GM12801 (cell line): ENCODE measurements around the gene H6PD.
A peak's percentile ranks its signal among the peaks of the same experiment; 100 is the strongest.

Experiments
- TF ChIP-seq, protein P1 (sequence below): IDR thresholded peaks from one replicate; pipeline ENCODE4 v1.5.1; 2011; ENCODE audit warnings: control low read depth; ENCODE audit not compliant: insufficient read length; ENCODE audit errors: extremely low read depth

The H6PD gene

DNA sequence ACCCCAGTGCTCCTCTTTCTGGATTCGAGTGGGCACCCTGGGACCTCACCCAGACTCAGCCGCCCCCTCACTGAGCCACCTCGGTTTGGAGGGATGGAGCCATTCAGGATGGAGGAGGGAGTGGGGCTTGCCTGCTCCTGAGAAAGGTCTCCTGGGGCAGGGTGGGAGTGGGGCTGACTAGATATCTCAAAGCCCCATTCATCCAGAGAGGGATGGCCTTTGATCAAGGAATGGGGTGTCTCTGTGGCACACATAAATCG, 48.1 kb downstream of the H6PD start:
- TF ChIP-seq, protein P1, sequence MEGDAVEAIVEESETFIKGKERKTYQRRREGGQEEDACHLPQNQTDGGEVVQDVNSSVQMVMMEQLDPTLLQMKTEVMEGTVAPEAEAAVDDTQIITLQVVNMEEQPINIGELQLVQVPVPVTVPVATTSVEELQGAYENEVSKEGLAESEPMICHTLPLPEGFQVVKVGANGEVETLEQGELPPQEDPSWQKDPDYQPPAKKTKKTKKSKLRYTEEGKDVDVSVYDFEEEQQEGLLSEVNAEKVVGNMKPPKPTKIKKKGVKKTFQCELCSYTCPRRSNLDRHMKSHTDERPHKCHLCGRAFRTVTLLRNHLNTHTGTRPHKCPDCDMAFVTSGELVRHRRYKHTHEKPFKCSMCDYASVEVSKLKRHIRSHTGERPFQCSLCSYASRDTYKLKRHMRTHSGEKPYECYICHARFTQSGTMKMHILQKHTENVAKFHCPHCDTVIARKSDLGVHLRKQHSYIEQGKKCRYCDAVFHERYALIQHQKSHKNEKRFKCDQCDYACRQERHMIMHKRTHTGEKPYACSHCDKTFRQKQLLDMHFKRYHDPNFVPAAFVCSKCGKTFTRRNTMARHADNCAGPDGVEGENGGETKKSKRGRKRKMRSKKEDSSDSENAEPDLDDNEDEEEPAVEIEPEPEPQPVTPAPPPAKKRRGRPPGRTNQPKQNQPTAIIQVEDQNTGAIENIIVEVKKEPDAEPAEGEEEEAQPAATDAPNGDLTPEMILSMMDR = no peak

DNA sequence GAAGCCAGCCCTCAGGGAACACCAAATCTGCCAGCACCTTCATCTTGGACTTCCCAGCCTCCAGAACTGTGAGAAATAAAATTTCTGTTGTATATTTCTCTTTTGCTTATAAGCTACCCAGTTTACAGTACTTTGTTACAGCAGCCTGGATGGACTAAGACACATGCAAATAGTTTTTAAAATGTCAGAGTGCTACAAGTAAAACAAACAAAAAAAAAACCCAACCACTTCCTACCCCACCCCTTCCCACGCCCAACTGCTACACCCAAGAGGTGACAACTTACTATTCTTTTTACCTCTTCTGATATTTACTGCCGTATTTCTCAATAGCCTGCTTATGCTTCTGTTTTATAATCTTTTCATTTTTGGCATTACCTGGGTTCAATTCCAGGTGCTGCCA, 49.5 kb downstream of the H6PD start:
- TF ChIP-seq, protein P1 = no peak

DNA sequence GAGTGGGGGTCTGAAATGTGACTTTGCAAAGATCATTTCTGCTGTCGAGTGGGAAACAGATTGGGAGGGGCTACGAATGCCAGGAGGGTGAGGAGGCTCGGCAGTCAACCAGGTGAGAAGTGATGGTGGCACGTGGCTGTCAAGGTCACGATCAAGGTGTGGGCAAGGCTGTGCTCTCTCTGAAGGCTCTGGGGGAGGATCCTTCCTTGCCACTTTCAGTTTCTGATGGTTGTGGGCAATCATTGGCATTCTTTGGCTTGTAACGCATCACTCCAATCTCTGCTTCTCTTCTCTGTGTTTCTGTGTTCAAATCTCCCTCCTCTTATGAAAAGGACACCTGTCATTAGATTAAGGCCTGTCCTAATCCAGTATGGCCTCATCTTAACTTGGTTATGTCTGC, 52.0 kb downstream of the H6PD start:
- TF ChIP-seq, protein P1 = no peak

DNA sequence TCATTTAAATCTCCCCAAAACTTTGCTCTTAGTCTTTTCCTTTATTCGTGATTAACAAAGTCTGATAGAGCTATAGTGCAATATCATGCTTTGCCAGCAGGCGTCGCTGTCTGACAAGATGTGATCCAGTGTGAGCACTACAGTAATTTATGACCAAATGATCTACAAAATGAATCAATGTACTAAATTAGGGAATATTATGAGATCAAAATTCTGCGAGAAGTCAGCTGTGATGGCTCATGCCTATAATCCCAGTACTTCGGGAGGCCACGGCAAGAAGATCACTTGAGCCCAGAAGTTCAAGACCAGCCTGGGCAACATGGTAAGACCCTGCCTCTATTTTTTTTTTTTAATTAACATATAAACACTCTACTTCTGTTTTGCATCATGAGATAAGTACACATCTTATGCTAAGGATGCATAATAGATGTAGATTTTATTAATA, 54.5 kb downstream of the H6PD start:
- TF ChIP-seq, protein P1 = peak; percentile 49

DNA sequence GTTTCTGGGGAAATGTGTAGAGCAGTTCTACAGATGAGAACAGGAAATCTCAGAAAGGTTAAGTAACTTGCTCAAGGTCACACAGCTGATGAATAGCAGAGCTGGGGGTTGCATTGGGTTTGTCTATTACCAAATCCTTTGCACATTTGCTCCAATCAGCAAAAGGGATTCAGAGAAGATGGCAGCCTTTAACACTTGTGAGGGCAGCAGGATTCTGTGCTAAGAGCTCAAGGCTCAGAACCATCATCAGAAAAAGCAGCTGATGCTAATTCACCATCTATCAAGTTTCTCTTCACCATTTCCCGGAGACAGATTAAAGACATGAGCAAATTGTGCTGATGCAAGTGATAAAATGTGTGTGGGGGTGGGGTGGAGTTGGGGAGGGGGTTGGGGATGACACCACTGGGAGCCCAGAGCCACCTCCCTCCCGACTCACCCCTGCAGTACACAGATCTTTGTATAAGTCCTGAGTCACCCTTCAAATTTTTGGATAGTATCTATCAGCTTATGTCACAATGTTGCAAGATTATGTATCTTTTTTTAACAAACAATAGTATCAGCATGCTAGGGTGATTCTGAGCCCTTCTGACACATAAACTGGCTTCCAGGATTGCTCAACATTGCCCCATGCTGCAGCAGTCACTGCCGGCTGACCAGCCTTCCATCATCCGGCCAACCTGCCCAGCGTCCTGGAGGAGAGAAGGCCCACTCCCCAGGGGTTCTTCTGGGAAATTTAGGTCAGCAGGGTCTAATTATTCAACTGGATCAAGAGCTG, 55.3 kb downstream of the H6PD start:
- TF ChIP-seq, protein P1 = no peak

DNA sequence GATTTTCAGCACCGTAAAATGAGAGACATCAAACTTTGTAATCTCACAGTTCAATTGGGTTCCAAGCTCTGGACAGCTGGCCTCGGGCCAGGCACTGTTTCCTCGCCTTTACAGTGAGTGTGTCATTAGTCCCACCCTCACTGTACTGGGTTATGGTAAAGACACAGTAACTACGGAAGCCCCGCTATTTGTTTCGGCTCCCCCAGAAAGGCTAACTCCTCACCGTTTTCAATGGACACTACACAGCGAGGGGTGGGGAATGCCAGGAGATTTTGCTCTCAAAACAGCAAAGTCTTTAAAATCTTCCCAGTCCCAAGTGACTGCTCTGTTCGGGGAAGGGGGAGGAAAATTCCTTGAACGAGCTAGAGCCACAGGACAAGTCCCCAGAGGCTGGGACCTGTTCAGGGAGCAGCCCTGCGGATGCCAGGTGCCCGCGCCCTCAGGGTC, 57.4 kb downstream of the H6PD start:
- TF ChIP-seq, protein P1 = no peak

DNA sequence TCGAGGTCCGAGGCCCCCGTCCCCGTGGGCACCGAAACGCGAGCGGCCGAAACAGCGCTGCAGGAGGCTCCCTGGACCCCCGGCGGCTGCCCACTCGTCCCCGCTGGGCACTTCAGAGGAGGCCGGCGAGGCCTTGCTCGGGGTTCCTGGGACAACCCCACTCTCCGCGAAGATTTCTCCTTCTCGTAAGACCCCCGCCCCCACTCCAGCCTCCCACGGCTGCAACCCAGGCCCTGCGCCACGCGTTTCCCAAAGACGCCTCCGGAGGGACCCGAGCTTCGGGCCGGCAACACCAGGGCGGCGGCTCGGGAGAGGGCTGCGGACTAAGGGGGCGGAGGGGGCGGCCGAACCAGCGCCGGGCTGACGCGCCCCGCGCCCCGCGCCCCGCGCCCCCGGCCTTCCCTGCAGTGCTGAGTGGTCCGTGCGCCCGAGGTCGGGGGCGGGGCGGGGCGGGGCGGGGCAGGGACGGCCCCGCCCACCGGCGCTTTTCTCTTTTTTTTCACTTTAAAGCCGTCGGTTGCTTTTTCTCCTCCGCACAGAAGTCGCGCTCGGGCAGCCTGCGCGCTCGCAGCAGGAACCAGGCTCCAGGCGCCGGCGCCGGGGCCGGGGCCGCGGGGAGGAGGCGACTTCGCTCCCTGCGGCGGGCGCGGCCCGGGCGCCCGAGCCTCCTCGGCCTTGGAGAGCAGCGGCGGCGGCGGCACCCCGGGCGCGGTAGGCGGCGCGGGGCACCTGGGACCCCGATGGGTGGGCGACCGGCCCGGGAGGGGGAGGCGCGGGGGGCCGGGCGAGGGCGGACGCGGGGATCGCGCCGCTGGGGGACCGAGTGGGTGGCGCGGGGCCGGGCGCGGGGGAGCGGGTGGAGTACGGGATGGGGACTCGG, 58.0 kb downstream of the H6PD start, which contains the start of gene SPSB1:
SPSB1 (plus strand) TSS at position 534 of the 880 bp plus-strand sequence. CDS start 62,998 bp downstream, outside the sequence.
- TF ChIP-seq, protein P1 = no peak
